SK-N-MC (cell line): Measurements from ENCODE around the gene AIPL1.

Experiments
- EZH2 ChIP-seq: fragments of 200-600 bp; sonication (generic); IDR thresholded peaks from one replicate; pipeline ENCODE4 v1.6.1; 2017; ENCODE audit warnings: antibody characterized with exemption
- FOXP2 ChIP-seq: optimal IDR thresholded peaks from 2 replicates; pipeline ENCODE3; 2011; ENCODE audit warnings: mild to moderate bottlenecking, moderate library complexity; ENCODE audit not compliant: insufficient read depth; ENCODE audit errors: extremely low read length, control extremely low read depth
- POLR2AphosphoS5 ChIP-seq: IDR thresholded peaks from 2 replicates; pipeline ENCODE4 v1.6.1; 2012; ENCODE audit warnings: mild to moderate bottlenecking, low read depth, low read length, borderline replicate concordance

- no peak for TF ChIP-seq EZH2
- no peak for TF ChIP-seq POLR2AphosphoS5
- TF ChIP-seq FOXP2, result no peak
Measured at GRCh38 chr17:6393351-6393952, 41.5 kb downstream of the AIPL1 start.
